ENCODE data around the gene MAF.

Gene MAF

DNA sequence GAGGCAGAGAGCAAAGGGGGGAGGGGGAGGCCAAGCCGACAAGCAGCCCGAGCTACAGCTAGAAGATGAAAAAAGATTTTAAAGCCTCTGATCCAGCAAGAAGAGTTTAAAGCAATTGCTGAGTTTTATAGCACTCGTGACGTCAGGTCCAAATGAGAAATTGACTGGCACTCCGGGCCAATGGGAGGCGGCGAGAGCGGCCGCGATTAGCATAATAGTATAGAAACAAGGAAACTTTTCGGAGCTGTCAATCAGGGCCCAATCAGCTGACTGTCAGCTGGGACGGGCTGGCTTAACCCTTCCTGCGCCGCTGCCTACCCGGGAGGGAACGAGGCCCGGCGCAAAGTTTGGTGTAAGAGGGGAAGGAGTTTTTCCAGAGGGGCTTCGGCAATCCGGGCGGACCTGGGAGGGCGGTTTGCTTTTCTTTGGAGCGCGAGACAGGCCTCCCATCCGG is at the start of gene MAF:
Gene MAF, minus strand, starts transcription at position 100 of the 454 bp plus-strand sequence. CDS start 835 bp downstream, outside the sequence.
- DNase-seq (ENCODE audit: low read depth): peak; percentile 58

DNA sequence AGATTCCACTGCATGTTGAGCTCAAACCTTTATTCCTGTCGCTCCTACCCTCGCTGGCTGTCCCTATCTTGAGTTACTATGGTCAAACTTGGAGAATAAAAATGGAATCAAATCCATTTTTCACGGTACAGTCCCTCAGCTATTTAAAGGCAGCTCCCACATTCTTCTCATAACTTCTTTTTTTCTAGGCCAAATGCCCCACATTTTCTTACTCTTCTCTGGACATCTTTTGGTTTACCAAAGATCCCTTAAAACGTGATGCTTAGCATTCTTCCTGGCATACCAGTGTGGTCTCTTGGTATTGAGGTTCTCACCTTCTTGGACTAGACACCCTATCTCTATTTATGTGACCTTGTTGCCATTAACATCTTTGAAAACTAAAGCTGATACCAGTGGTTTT is 48.3 kb upstream of the MAF start:
- DNase-seq (ENCODE audit: low read depth): no peak

DNA sequence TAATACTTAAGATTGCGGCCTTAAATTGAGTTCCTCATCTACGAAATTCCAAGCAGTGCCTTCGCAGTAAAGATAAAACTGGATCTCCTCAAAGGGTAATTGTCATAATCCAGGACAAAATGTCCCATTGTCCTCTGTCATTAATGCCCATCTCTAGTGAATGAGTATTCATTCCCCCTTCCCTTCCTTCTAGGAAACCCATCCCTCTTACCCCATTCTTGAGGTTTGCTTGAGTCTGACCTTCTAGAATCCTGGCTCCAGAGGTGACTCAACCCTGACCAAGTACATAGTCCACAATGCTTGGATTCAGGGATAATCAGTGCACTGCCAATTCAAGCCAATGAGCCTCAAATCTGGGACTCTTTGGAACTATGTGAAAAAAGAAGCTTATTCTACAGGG is 47.0 kb upstream of the MAF start:
- DNase-seq (ENCODE audit: low read depth): no peak

DNA sequence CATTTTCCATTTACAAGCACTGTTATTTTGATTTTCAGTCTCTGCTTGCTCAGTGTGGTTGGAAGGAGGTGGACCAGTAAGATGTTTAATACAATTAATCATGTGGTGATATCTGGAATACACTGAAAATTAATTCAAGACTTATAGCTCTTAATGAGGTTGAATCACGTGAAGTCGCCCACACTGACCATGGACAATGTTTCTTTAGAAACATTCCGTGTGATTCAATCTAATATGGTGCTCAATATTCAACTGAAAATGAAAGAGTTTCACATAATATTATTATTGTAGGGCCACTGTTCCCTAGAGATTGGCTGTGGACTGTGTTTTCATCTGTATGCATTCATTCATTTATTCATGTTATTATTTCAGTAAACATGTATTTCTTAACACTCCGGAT is 45.2 kb upstream of the MAF start:
- DNase-seq (ENCODE audit: low read depth): no peak

DNA sequence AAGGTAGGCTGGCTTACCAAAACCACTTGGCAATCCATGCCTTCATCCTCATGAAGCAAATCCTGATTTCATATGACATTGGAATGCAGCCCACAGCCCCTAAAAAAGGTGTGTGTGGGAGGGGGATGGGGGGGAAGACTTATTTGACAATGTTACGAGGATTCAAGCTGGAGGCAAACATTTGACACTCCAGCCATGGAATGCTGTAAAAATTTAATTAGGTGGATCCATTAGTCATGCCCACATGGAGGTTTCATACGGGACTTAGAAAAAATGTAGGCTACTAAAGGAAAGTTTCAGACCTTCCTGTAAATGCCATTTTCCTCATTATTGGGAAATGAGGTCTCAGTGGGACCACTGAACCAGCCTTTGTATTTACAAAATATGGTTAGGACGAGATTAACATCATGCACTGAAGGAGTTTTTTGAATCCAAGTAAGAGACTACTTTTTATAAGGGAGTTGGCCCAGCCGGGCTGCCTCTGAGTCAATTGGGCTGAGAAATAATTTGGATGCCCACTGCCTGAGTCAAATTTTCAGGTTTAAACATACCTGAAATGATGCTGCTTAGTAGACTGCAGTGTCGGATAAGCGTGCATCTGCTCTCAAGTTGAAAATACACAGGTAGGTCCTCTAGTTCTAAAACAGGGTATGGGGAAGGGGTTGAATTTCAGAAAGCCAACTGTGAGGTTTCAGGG is 44.6 kb upstream of the MAF start:
- no peak for DNase-seq (ENCODE audit: low read depth)

DNA sequence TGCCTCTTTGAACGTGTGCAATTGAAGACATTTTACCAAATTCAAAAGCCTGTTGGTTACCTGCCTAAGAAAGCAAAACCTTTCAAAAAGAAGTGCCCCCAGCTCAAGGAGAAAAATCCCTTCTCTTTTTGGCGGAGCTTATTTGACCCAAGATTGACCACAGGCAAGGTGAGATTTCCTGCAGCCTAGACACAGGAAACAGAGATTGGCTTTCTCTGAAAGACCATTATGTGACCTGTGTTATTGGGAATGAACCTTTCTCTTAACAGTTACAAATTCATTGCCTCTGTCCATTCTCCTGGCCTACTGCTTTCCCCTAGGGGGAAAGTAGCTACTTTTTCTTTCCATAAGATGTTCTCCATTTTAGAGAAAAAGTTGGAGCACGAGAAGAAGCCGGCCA is 42.1 kb upstream of the MAF start:
- DNase-seq (ENCODE audit: low read depth): no peak

DNA sequence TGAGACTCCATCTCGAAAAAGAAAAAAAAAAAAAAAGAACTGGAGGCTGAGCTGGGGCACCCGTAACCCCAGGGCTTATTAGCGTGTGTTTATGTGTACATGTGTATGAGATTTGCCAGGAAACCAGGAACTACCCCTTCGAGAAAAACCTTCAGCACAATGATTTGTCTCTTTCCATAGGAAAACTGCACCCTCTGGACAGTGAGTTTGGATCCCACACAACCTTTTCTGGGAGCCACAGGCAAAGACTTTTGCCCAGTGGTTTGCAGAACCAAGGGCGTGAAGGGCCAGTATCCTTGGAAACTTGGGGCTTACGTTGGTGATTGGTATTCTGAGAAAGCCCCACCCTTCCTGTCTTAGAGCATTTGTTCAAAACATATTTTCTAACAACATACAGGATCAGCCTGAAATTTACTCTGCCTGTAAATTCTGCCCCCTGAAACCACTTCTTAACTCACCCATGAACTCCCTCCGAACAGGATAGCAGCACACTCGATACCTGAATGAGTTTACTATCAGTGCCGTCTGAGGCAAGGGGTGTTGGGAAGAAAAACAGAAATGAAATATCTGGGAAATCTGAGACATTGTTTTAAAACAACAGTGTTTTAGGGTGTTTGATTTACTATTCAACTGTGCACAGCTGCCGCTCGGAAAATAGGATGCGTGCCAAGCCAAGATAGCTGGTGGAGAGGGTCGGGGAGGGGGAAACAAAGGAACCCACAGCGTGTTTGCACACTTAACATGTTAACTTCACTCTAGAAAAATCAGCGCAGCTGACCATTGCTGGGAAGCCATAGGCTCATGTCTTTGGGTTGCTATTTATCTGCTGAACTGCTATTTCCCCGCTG is 40.2 kb upstream of the MAF start:
- no peak for DNase-seq (ENCODE audit: low read depth)

DNA sequence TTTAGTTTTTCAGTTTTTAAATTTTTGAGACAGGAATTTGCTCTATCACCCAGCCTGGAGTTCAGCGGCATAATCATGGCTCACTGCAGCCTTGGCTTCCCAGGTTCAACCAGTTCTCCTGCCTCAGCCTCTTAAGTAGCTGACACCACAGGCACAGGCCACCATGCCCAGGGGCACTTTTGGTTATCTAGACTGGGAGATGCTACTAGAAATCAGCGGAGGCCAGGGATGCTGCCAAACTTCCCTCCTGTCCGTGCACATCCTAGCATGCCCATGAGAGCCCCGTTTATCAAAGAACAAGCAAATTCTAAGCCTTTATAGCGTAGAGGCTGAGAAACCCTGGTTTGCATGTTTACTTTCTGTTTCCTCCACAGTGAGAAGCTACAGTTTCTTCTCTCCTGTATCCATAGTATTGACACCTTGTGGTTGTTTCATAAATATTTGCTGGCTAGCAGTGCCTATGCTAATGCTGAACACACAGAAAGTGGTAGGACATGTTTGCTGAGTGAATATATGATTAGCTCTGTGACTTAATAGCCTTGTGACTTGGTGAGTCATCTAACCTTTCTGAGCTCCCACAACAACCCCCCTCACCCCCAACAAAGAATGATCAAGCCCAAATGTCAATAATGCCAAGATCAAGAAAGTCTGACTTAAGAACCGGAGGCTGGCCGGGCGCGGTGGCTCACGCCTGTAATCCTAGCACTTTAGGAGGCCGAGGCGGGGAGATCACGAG is 39.2 kb upstream of the MAF start:
- no peak for DNase-seq (ENCODE audit: low read depth)

DNA sequence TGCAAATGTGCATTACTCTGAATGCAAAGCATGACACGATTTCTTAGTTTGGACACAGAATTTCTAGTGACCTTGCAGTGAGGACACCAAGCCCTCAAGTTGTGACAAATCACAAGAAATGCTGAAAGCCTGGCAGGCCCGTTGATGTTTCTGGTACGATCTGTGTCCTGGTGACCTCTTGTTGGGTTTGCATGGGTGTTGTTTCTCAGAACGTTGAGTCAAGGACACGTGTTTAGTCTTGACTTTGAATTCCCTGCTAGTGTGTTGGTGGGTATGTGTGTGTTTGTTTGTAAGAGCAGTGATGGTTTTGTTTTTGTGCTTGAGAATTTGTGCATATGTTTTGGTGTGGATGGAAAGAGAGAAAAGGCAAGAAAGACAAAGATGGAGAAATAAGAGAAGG is 37.8 kb upstream of the MAF start:
- no peak for DNase-seq (ENCODE audit: low read depth)

DNA sequence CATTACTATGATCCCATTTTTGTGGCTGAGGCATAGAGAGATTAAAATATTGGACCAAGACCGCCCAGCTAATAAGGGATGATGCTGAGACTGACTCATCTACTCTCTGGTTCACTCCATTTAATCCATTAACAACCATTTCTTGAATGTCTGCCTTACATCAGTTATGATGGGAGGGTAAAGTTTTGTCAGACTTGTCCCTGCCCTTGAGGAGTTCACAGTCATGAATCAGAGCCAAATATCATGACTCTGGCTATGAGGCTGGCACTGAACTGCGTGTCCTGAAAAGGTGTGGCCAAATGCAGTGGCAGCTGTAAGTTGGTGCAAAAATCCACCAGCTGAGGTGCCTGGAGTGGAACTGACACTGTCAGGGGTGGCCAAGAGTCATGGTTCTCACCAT is 35.0 kb upstream of the MAF start:
- no peak for DNase-seq (ENCODE audit: low read depth)

DNA sequence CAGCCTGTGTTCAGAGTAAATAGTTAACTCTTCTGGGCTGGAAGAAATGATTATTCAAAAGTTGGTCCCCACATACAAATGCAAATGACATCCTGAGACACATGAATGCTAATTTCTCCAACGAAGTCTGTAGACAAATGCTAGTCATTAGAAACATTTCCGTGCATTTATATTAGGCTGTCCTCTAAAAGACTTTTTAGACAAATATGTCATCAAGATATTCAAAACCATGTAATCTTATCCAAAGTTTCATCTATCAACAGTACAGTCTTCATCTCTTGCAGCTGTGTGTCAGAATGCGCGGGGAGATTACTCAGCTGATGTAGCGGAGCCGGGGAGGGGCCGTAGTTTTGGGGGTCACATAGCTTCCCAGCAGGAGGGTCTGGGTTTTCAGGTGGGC is 33.8 kb upstream of the MAF start:
- no peak for DNase-seq (ENCODE audit: low read depth)

DNA sequence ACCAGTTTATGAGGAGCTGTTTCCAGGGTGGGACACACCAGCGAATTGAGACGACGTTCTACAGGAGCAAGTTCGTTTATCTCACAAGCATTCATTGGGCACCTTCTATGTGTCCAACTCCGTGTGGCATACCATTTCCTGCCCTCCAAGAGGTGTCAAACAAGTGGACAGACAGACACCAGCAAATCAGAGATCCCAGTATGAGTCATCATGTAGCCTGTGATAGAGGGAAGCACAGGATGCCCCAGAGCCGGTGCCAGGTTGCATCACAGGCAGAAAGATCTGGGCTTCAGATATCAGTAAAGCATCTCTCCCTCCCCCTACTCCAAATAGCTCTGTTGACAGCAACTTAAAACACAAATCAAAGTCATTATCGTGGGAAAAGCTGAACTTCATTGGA is 31.8 kb upstream of the MAF start:
- no peak for DNase-seq (ENCODE audit: low read depth)

DNA sequence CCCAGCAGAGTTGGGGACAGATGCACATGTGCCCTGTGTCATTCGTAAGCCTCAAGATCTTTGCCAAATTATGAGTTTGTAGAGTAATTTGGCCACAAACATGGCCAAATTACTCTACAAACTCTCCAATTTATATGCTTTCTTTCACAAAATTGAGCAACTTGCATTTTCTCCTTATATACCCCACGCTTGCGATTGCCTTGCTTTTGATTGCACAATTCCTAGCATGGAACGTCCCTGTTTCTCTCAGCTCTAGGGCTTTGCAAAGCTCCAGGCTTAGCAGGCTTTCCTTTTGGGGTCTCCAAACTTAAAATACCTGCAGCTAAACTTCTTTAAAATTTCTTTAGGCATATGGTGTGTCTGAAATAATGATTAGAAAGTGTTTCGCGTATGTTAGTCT is 28.5 kb upstream of the MAF start:
- DNase-seq (ENCODE audit: low read depth): no peak

DNA sequence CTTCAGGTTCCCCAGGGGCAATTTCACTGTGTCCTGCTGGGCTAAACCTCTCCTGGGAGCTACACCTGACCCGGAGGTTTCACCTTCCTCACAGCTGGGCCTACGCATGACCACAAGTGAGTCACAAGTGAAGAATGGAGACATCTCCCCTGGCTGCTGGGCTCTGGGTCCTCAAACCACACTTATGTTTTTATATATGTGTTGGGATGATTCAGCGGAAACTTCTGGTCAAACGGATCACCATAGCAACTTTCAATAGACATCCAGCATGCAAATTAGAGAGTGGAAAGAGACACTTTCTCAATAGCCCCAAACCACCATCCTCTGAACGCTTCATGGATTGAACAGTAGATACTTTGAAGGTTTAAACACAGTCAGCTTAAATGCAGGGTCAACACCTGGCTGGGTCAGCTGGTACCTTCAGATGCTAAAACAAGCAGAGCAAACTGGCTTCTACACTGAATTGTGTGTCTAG is 28.0 kb upstream of the MAF start:
- DNase-seq (ENCODE audit: low read depth): peak; percentile 23

DNA sequence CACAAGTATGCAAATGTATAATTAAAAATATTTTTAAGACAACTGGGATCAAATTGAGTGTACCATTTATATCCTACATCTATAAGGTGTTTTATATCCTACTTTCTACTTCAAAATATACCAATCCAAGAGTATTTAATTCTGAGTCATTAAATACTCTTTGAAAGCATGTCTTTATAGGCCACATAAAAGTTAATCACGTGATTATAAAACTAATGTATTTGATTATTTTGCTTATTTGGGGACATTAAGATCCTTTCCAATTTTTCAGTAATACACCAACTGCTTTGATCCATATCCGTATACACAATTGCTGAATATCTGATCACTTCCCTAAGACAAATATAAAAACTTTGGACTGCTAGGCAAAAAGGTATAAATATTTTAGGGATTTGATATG is 26.6 kb upstream of the MAF start:
- no peak for DNase-seq (ENCODE audit: low read depth)

DNA sequence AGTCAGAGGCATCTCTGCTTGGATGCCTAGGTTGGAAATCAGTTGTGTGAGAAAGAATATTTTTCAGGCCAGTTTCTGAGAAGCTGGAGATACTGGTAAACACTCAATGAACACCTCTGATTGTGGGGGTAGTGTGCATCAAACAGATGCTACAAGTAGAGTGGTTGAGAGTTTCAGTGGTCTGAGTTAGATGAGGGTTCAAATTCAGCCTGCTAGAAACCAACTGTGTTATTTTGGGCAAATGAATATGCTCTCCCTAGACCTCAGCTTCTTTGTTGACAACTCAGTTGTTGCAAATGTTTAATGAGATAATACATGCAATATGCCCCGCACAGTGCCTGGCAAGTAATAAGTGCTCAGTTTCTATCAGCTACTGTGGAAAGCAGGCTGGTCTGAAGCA is 25.2 kb upstream of the MAF start:
- no peak for DNase-seq (ENCODE audit: low read depth)

DNA sequence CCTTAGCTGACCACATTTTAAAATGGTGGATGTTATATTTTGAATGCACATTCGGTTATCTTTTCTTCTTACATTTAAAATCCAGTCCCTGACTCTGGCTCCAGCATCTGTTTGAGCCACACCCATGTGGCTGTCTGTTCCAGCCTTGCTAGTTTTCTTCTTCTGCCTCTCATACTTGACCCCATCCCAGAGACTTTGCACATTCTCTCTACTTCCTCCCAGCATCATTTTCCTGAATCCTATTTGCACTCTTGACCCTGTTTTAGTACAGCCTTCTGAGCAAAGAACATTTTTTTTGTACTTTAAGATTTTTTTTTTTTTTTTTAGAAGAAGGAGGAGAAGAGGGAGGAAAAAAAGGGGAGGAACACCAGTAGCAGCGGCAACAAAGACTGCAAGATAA is 23.3 kb upstream of the MAF start:
- no peak for DNase-seq (ENCODE audit: low read depth)

DNA sequence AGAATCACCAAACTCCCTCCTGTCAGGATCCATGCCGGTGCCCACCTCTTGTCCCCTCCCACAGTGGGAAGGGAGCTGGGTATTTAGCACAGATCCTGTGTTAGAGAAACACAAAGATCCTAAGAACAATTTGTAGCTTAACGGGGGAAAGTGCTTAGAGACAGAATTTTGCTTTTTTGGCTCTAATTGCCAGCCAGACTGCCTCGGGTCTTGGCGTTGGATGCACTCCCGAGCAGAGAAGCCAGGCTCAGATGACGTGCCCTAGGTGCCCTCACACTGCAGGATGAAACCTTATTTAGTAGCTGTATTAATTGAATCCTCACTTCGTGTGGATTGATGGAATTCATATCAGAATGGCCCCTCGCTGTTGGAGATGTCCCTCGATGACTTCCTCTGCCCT is 22.5 kb upstream of the MAF start:
- DNase-seq (ENCODE audit: low read depth): no peak

DNA sequence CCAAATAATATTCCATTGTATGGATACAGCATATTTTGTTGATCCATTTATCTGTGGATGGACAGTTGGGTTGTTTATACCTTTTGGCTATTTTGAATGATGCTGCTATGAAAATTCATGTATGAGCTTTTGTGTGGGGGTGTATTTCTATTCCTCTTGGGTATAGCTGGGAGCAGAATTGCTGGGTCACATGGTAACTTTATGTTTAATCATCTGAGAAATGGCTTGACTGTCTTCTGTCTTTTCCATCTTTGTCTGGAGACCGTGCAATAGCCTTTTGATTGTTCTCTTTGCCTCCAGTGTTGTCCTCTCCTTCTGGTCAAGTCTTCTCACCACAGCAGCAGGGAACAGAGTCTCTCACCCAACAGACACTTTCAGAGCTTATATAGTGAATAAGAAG is 20.5 kb upstream of the MAF start:
- no peak for DNase-seq (ENCODE audit: low read depth)

DNA sequence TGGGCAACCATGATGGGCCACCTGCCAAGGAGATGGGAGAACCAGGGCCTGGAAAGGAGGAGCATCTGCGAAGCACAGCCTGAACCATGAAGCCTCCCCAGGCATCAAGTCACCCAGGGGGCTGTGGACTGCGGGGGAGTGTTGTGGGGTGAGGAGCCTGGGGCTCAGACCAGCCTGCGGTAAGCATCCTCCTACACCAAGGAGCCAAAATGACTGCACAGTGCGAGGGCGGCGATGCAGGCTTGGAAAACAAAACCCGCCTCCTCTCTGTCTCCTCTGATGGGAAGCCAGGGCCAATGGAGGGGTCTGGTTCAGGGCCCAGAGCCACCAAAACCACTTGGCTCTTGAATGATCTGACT is 18.1 kb upstream of the MAF start:
- no peak for DNase-seq (ENCODE audit: low read depth)

DNA sequence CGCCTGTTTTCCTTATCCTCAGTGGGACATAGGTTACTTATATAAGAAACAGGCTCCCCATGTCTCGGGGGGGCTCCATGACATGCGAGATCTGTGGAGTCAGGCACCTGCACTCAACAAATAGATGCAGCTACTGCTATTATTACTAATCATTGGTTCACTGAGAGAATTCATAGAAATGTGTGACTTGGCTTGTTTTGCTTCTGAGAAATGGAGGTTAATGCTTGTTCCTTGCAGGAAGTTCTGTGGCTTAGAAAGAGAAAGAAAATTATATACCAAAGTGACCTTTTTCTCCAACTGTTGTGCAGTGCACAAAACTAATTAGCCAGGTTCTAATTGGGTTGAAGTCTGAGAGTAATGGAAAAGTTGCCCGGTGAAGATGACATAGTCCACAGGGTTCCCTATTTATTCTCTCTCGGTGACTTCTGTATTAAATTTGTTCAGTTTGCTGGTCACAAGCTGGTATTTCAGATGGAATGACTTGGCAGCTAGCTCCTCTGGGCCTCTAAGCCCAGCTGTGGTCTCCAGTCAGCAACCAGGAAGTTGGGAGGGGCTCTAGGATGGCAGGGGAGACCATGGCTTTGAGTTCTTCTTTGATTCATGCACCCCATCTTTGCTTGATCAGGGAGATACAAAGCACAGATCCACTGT is 17.6 kb upstream of the MAF start:
- no peak for DNase-seq (ENCODE audit: low read depth)

DNA sequence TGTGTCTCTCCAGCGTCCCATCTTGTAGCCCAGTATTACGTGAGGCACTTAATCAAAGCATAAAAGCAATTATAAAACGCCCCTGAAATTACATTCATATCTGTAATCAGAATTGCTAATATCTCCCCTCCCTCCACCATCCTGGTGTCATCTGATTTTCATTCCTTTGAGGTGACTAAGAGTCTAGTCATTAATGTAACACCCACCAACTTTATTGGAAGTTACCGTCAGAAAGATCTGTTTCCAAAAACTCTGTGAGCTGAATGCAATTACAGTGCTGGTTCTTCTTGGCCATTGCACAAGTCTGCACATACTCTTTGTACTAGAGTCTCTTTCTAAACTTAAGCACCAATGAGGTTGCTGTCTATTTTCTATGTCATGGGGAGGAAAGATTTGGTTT is 12.5 kb upstream of the MAF start:
- no peak for DNase-seq (ENCODE audit: low read depth)

All from stimulated activated CD8-positive, alpha-beta memory T cell treated with anti-CD3 and anti-CD28 coated beads, Interleukin-15, amount 100 ng/mL, for 1 hour (primary cell).